ENCODE measurements around the gene NTS.
A peak's percentile ranks its signal among the peaks of the same experiment; 100 is the strongest.

NTS gene, protein sequence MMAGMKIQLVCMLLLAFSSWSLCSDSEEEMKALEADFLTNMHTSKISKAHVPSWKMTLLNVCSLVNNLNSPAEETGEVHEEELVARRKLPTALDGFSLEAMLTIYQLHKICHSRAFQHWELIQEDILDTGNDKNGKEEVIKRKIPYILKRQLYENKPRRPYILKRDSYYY

DNA sequence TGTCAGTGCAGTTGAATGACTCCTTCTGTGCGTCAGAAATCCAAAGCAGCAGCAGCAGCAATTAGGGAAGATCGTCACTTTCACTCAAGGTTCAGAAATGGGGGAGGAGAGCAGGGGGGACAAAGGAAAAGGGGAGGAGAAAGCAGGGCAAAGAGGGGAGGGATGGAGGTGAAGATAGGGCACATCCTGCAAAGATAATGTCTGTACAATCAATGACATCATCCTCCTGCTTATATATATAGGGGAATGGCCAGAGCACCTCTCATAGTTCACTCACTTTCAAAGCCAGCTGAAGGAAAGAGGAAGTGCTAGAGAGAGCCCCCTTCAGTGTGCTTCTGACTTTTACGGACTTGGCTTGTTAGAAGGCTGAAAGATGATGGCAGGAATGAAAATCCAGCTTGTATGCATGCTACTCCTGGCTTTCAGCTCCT lies at the start of gene NTS:
Gene NTS (plus strand): TSS at position 265 of the 431 bp plus-strand sequence. CDS start 109 bp downstream, at position 374.
- H3K27ac ChIP-seq (ENCODE audit: low read depth, low read length), result peak within 1 kb of the TSS; percentile 65
- H3K4me3 ChIP-seq (ENCODE audit: low read depth, low read length), result peak within 1 kb of the TSS; percentile 54
- no peak within 1 kb of the TSS for H3K9ac ChIP-seq (ENCODE audit: low read depth, low read length)

DNA sequence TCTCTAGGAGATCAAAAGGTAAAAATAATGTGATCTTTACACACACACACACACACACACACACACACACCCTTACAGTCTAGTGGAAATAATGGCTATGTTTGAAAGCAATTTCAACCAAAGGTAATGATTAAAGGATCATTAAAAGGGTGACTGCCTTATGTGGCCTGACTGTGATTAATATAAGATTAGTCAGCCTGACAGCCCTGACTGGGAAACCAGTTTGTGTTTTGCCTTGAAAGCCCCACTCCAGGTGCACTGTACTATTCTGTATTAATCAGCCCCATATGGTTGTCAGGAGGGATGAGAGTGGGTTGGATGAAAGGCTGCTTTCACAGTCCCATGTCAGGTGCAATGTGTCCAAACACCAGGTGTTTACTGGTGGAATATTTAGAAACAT lies 48.3 kb upstream of the NTS start:
- H3K9ac ChIP-seq (ENCODE audit: low read depth, low read length), result no peak overlapping the region
- no peaks in the 10 kb centered on the region for H3K27me3 ChIP-seq (ENCODE audit: control insufficient read depth, insufficient read depth, low read length)
- peaks cover 15% of the 10 kb centered on the region for H3K4me1 ChIP-seq (ENCODE audit: control insufficient read depth, insufficient read depth, low read length)
- H3K36me3 ChIP-seq (ENCODE audit: control insufficient read depth, insufficient read depth, low read length), result no peaks in the 10 kb centered on the region
- H3K4me3 ChIP-seq (ENCODE audit: low read depth, low read length), result no peak overlapping the region
- no peaks in the 10 kb centered on the region for H3K9me3 ChIP-seq (ENCODE audit: control insufficient read depth, insufficient read depth, low read length)
- no peak overlapping the region for H3K27ac ChIP-seq (ENCODE audit: low read depth, low read length)

More for the DNA sequence above, at the start of gene NTS:
- H3K36me3 ChIP-seq (ENCODE audit: control insufficient read depth, insufficient read depth, low read length), result no peaks in the 10 kb centered on the region
- peaks cover 26% of the 10 kb centered on the region for H3K4me1 ChIP-seq (ENCODE audit: control insufficient read depth, insufficient read depth, low read length)
- H3K27me3 ChIP-seq (ENCODE audit: control insufficient read depth, insufficient read depth, low read length), result no peaks in the 10 kb centered on the region
- no peaks in the 10 kb centered on the region for H3K9me3 ChIP-seq (ENCODE audit: control insufficient read depth, insufficient read depth, low read length)

DNA sequence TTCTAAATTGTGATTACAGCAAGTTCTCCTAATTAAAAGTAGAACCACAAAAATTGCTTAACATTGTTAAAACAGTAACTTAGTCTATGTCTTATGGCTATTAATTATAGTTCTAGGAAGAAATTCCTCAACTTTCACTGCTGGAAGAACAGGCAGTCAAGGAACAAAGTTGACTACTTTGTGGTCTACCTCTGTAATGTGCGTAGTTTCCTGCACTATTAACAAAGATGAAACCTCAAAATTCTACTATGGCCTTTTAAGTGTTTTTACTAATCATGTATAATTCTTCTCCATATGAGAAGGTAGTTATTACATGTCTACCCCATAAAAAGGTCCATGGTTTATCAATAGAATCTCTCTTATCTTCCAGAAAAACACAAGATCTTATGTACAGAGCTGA lies 45.5 kb upstream of the NTS start:
- Histone ChIP-seq H3K27ac (ENCODE audit: low read depth, low read length) (no peak overlapping the region), H3K4me3 (ENCODE audit: low read depth, low read length) (no peak overlapping the region), H3K27me3 (ENCODE audit: control insufficient read depth, insufficient read depth, low read length) (no peaks in the 10 kb centered on the region), H3K36me3 (ENCODE audit: control insufficient read depth, insufficient read depth, low read length) (no peaks in the 10 kb centered on the region), H3K4me1 (ENCODE audit: control insufficient read depth, insufficient read depth, low read length) (no peaks in the 10 kb centered on the region), H3K9me3 (ENCODE audit: control insufficient read depth, insufficient read depth, low read length) (no peaks in the 10 kb centered on the region), H3K9ac (ENCODE audit: low read depth, low read length) (no peak overlapping the region)

DNA sequence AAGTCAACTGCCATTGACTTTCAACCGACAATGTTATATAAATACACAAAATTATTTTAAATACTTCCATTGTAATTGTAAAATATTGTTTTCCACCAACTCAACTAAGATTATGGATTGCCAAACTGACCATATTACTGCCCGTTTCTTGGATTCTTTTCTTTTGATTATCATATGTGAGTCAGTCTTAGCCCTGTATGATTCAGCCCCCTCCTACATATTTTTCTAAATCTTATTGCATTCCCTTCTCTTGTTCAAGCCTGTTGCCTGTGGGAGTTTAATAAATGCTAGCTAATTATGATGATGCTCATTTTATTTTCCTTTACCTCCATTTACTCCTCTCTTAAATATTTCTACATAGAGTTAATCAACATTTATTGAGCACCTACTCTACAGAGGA lies 44.7 kb upstream of the NTS start:
- no peaks in the 10 kb centered on the region for H3K9me3 ChIP-seq (ENCODE audit: control insufficient read depth, insufficient read depth, low read length)
- no peaks in the 10 kb centered on the region for H3K36me3 ChIP-seq (ENCODE audit: control insufficient read depth, insufficient read depth, low read length)
- H3K4me1 ChIP-seq (ENCODE audit: control insufficient read depth, insufficient read depth, low read length), result peaks cover 7% of the 10 kb centered on the region; the same call in 1 of the 2 replicates
- H3K27ac ChIP-seq (ENCODE audit: low read depth, low read length), result no peak overlapping the region
- H3K4me3 ChIP-seq (ENCODE audit: low read depth, low read length), result no peak overlapping the region
- H3K27me3 ChIP-seq (ENCODE audit: control insufficient read depth, insufficient read depth, low read length), result no peaks in the 10 kb centered on the region
- no peak overlapping the region for H3K9ac ChIP-seq (ENCODE audit: low read depth, low read length)

DNA sequence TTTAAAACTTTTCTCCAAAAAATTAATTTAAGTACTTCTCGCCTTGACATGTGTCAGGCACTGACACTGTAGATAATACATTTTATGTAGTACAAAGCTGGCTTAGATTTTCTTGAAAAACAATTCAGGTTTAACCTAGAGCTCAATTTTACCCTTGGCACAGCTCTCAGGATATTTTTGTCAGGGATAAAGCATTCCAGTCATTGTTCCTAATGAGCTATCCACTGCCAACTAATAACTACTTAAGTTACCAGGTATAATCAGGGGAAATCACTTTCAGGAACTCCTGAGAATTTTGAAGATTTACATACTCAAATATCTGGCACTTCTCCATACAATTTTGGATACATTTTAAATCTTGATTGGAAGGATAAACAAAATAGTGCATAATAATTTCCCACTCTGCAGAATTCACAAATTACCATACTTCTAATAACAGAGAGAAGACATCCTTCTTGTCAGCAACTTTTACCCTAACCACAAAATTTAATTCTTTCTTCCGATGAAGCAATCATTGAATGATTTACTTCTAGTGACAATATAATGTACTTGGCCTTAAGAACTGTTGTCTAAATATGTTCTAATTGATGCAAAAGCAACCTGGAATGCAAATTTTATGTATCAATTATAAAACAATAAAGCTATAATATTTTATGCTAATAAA lies 42.6 kb upstream of the NTS start:
- Histone ChIP-seq H3K27ac (ENCODE audit: low read depth, low read length) (no peak overlapping the region), H3K4me1 (ENCODE audit: control insufficient read depth, insufficient read depth, low read length) (peaks cover 27% of the 10 kb centered on the region)

DNA sequence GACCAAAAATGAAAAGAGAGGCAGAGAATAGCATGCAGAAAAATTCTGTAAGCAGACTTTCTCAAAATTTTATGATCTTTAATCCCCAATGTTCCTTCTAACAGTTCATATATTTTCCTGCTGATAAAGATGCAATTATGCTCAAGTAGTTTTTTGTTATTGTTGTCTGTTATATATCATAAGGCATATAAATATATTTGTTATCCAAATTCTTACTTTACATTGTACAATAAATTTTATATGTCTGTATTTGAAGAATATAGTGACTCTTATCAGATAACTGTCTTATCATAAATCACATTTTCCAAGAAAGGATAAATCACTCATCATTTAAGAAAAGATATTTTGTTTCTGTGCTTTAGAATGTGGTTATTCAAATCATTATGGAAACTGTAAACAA lies 40.5 kb upstream of the NTS start:
- H3K27me3 ChIP-seq (ENCODE audit: control insufficient read depth, insufficient read depth, low read length), result no peaks in the 10 kb centered on the region
- no peak overlapping the region for H3K27ac ChIP-seq (ENCODE audit: low read depth, low read length)
- no peaks in the 10 kb centered on the region for H3K9me3 ChIP-seq (ENCODE audit: control insufficient read depth, insufficient read depth, low read length)
- H3K9ac ChIP-seq (ENCODE audit: low read depth, low read length), result no peak overlapping the region
- H3K36me3 ChIP-seq (ENCODE audit: control insufficient read depth, insufficient read depth, low read length), result no peaks in the 10 kb centered on the region
- peaks cover 33% of the 10 kb centered on the region for H3K4me1 ChIP-seq (ENCODE audit: control insufficient read depth, insufficient read depth, low read length)
- H3K4me3 ChIP-seq (ENCODE audit: low read depth, low read length), result no peak overlapping the region

More for the DNA sequence above, 42.6 kb upstream of the NTS start:
- no peak overlapping the region for H3K9ac ChIP-seq (ENCODE audit: low read depth, low read length)
- H3K9me3 ChIP-seq (ENCODE audit: control insufficient read depth, insufficient read depth, low read length), result no peaks in the 10 kb centered on the region
- H3K4me3 ChIP-seq (ENCODE audit: low read depth, low read length), result no peak overlapping the region
- H3K36me3 ChIP-seq (ENCODE audit: control insufficient read depth, insufficient read depth, low read length), result no peaks in the 10 kb centered on the region
- H3K27me3 ChIP-seq (ENCODE audit: control insufficient read depth, insufficient read depth, low read length), result no peaks in the 10 kb centered on the region

DNA sequence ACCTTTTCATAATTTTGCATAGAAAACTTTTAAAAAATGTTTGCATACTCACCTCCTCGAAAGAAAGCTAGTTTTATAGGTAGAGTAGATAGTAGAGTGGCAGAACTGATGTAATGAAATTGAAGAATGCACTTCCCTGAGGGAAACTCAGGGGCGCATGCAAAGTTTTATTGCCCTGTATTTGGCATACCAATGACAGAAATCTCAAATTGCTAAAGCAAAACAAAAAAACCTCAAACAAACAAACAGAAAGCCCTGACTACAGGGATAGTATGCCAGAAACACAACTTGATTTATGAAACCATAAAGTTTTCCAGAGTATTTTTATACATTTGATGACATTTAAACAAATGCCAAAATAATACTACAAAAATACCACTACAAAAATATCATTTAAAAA lies 39.7 kb upstream of the NTS start:
- Histone ChIP-seq H3K27ac (ENCODE audit: low read depth, low read length) (no peak overlapping the region), H3K36me3 (ENCODE audit: control insufficient read depth, insufficient read depth, low read length) (no peaks in the 10 kb centered on the region), H3K27me3 (ENCODE audit: control insufficient read depth, insufficient read depth, low read length) (no peaks in the 10 kb centered on the region), H3K4me3 (ENCODE audit: low read depth, low read length) (no peak overlapping the region; the same call in 1 of the 2 replicates), H3K9me3 (ENCODE audit: control insufficient read depth, insufficient read depth, low read length) (no peaks in the 10 kb centered on the region), H3K9ac (ENCODE audit: low read depth, low read length) (no peak overlapping the region), H3K4me1 (ENCODE audit: control insufficient read depth, insufficient read depth, low read length) (peaks cover 33% of the 10 kb centered on the region)

DNA sequence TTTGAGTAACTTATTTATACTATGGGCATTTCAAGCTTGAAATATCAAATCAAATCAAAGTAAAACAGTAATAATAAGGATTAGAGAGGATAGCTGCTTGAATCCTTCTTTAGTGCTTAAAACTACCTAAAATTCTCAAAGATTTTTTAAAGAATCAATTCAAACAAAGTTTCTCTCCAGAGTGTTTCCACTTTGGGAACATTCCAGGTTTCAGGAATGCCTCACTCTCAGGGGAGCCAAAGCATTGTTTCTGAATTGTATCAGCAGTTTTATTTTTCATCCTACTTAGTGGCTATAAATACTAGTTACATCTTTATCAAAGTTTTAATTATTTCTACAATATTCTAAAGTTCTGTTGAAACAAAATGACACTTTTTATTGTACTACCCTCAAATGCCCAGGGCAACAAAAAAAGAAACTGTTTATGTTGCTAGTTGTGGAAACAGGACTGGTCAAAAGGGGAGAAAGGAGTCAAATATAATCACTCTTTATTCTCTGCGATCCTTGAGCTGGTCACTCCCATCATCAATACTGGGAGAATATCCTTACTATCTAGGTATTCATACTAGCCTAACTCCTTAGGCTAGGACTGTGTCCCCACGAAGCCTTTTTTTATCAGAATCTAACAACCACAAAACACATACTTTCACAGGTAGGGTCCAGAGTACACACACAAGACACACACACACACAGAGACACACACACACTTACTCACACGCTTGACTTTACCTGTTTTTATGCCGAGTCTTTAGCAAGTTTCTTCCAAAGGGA lies 38.5 kb upstream of the NTS start:
- H3K27ac ChIP-seq (ENCODE audit: low read depth, low read length), result peak overlapping the region; percentile 46
- no peak overlapping the region for H3K4me3 ChIP-seq (ENCODE audit: low read depth, low read length)
- H3K36me3 ChIP-seq (ENCODE audit: control insufficient read depth, insufficient read depth, low read length), result no peaks in the 10 kb centered on the region
- H3K4me1 ChIP-seq (ENCODE audit: control insufficient read depth, insufficient read depth, low read length), result peaks cover 33% of the 10 kb centered on the region
- no peaks in the 10 kb centered on the region for H3K9me3 ChIP-seq (ENCODE audit: control insufficient read depth, insufficient read depth, low read length)
- no peak overlapping the region for H3K9ac ChIP-seq (ENCODE audit: low read depth, low read length)
- no peaks in the 10 kb centered on the region for H3K27me3 ChIP-seq (ENCODE audit: control insufficient read depth, insufficient read depth, low read length)

DNA sequence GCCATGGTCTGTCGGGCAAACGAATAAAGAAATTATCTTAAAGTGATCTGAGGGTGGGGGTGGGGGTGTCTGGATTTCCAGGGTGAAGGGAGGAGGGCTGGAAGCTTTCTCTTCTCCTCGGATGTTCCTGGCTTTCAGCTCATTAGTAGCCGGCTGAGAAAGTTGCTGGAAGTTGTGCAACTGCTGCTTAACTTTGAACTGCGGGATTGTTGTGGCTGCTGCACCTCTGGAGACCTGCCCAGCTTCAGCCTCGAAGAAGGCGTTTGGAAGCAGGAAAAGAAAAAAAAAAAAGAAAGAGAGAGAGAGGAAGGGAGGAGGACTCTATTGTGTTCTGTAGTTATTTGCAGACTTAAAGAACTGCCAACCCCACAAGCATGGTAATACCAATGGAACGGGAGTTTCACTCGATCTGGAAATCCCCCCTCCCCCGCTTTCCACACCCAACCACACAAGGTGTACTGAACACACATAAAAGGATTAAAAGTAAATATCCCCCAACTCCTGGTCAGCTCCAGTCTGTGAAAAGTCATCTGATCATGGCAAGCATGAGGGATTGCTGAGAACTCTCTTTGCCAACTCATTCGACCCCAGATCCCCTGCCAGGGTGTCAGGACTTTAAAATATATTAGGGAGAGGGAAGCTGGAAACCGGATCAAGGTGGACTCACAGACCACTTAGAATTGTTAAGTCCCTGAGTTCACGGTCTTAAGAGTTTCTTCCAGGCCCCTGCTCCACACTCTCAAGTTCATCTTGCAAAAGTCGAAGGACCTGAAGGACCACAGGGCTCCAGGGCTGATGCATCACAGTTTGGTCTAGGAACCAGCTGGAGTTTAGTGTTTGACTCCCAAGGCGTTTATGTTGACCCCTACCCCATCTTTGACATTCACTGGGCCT lies 37.7 kb upstream of the NTS start, which contains the start of gene RASSF9:
Gene RASSF9 (minus strand): TSS at position 213 of the 894 bp plus-strand sequence. CDS start 208 bp downstream, at position 5.
- H3K9me3 ChIP-seq (ENCODE audit: control insufficient read depth, insufficient read depth, low read length), result no peaks in the 10 kb centered on the region
- peak within 1 kb of the TSS; percentile 46 for H3K27ac ChIP-seq (ENCODE audit: low read depth, low read length)
- no peak within 1 kb of the TSS for H3K4me3 ChIP-seq (ENCODE audit: low read depth, low read length)
- H3K36me3 ChIP-seq (ENCODE audit: control insufficient read depth, insufficient read depth, low read length), result no peaks in the 10 kb centered on the region
- no peak within 1 kb of the TSS for H3K9ac ChIP-seq (ENCODE audit: low read depth, low read length)
- no peaks in the 10 kb centered on the region for H3K27me3 ChIP-seq (ENCODE audit: control insufficient read depth, insufficient read depth, low read length)
- H3K4me1 ChIP-seq (ENCODE audit: control insufficient read depth, insufficient read depth, low read length), result peaks cover 33% of the 10 kb centered on the region

DNA sequence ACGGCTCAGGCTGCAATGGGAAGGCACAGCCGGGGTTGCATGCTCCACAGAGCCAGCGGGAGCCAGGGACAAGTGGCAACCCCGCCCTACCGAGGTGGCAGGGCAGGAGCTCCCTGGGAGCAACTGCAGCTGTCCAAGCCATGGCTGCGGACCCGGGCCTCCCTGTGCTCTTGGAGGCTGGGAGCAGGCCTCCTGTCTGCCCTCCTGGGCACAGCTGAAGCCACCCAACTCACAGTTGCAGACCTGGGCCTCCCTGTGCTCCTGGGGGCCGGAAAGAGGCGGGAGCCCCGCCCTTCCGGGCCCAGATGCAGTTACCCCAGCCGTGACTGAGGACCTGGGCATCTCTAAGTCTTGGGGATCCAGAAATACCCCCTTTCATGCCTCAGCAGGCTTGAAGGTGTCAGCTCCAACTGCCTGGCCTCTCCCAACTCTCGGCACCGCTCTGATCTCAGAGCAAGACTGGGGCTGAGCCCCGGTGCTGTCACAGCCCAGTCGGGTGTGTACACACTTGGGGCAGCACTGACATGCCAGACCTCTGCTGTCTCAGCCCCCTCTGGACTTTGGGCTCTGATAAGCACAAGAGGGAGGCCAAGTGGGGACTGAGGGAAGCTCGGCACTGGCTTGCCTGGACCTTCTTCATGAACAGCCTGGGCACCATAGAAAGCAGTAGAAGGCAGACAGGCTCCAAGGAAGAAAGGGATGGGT lies 30.3 kb upstream of the NTS start:
- H3K27me3 ChIP-seq (ENCODE audit: control insufficient read depth, insufficient read depth, low read length), result no peaks in the 10 kb centered on the region
- no peak overlapping the region for H3K27ac ChIP-seq (ENCODE audit: low read depth, low read length)
- H3K4me3 ChIP-seq (ENCODE audit: low read depth, low read length), result no peak overlapping the region
- H3K36me3 ChIP-seq (ENCODE audit: control insufficient read depth, insufficient read depth, low read length), result no peaks in the 10 kb centered on the region
- H3K9me3 ChIP-seq (ENCODE audit: control insufficient read depth, insufficient read depth, low read length), result no peaks in the 10 kb centered on the region
- H3K4me1 ChIP-seq (ENCODE audit: control insufficient read depth, insufficient read depth, low read length), result peaks cover 22% of the 10 kb centered on the region
- no peak overlapping the region for H3K9ac ChIP-seq (ENCODE audit: low read depth, low read length)

Data from HUES48 (cell line).